GM18951 (cell line): Measurements from ENCODE around the gene WDR70.
"Not testable (repeated sequence)": the region's sequence is repeated elsewhere in the genome, so short reads cannot be mapped to it uniquely, and the experiment has no call there.

Experiments
- POLR2A ChIP-seq: IDR thresholded peaks from 4 replicates; pipeline ENCODE4 v1.6.1; 2011; ENCODE audit warnings: mild to moderate bottlenecking; ENCODE audit not compliant: insufficient read length, insufficient read depth; ENCODE audit errors: extremely low read depth
- in situ Hi-C: fragments of 300-500 bp; cut with MboI; formaldehyde crosslinking; loops from one replicate; pipeline ENCODE4 v1.12.0; 2022; ENCODE audit warnings: low sequenced_read_pairs, mixed read lengths, inconsistent platforms; ENCODE audit not compliant: unreplicated experiment

WDR70 gene

GRCh38 chr5:37791321-37791720 is 412.2 kb downstream of the WDR70 start:
- no peak for TF ChIP-seq POLR2A
- in situ Hi-C loops: no loop called here

- in situ Hi-C loops: no loop called here
- TF ChIP-seq POLR2A: no peak
Observed at GRCh38 chr5:37792975-37793631, 414.0 kb downstream of the WDR70 start.

GRCh38 chr5:37795292-37795691 is 416.2 kb downstream of the WDR70 start:
- in situ Hi-C loops: not testable (repeated sequence)

- in situ Hi-C loops: not testable (repeated sequence)
Observed at GRCh38 chr5:37796435-37796834, 417.3 kb downstream of the WDR70 start.

GRCh38 chr5:37799865-37800421 is 420.8 kb downstream of the WDR70 start:
- in situ Hi-C loops: no loop called here
- TF ChIP-seq POLR2A: no peak

- in situ Hi-C loops: no loop called here
- no peak for TF ChIP-seq POLR2A
Observed at GRCh38 chr5:37801521-37801920, 422.4 kb downstream of the WDR70 start.
